ENCODE measurements around the gene ZFHX3. TPM values are rescaled to one million over a fixed set of nuclear protein-coding genes. Genes with fewer than 3 reads are reported as not detected.

The ZFHX3 gene
- total and polyA plus RNA-seq, 10 of the 15 experiments (the other 5 are each of a cell fraction or from before 2014, with no cell fraction given) = 0.68 to 8.6 (median 2.0) TPM

DNA sequence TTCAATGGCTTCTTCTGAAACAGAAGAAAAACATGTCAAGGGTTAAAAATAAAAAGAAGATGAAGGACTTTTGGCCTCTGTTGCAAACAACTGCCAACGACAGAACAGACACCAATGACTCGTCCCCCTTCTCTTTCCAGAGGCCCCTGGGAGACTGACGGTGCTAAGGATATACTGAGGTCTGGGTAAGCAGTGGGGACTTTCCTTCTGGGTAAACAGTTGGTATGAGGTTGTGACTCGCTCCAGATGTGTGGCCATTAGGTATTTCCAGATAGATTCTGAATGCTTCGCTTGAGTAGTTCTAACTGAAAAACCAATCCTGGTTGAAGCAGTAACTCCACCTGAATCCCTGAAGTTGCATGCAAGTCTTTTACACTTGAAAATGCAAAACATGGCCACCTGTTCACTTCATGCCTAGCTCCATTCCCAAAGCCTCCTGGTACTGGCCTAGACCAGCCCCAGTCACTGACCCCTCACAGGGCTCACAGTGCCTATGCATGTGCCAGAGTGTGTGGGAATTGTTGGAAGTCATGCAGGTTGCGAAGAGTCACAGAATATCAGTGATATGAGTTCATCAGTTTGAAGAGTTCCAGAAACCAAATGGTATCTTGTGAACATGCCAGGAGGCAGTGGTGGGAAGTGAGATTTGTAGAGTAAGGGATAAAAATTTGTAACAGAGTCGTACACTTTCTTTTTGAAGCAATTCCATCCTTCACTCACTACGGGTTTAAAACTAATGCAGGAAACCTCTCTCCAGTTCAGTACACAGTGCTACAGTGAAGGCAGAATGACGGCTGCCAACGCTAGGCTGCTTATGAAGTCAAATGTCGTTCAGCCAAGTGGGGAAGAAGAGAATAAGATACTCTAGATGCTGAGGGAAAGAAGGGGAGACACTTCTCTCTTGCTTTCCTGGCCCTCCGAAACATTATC, 217.8 kb downstream of the ZFHX3 start:
- Histone ChIP-seq H2AFZ (ENCODE audit: control insufficient read depth, low read depth, low read length) (no peak overlapping the region), H3K27ac (ENCODE audit: control insufficient read depth, insufficient read depth) (no peak overlapping the region), H3K4me1 (ENCODE audit: control insufficient read depth, insufficient read depth, low read length) (peaks cover 8% of the 10 kb centered on the region), H3K27me3 (replicated peaks in 1 of 2; ENCODE audit: control insufficient read depth in 2 of 2, insufficient read depth in 2 of 2, low read length in 1 of 2) (no peaks in the 10 kb centered on the region), H3K4me2 (ENCODE audit: control insufficient read depth, insufficient read depth) (peak overlapping the region; percentile 41; the same call in 1 of the 2 replicates), H3K79me2 (ENCODE audit: control insufficient read depth, insufficient read depth, low read length) (no peaks in the 10 kb centered on the region), H3K4me3 (no peak overlapping the region), H3K9me3 (replicated peaks; ENCODE audit: control insufficient read depth, insufficient read depth, low read length) (no peaks in the 10 kb centered on the region), H4K20me1 (ENCODE audit: control insufficient read depth, insufficient read depth) (no peaks in the 10 kb centered on the region), H3K36me3 (ENCODE audit: control insufficient read depth in 2 of 2, insufficient read depth in 2 of 2, low read length in 1 of 2) (no peaks in the 10 kb centered on the region; a peak in 2 of 4 replicates), H3K9ac (ENCODE audit: control insufficient read depth, insufficient read depth, low read length) (no peak overlapping the region)
- POLR2A ChIA-PET = no interaction called here
- SMC1A ChIA-PET (ENCODE audit: uncharacterized antibody, unreplicated experiment) = no interaction called here
- intact Hi-C loops (cut with micrococcal nuclease; ENCODE audit: unreplicated experiment) = loop anchor here (5.0 to 10.0 kb wide), 3 partner anchors 165 to 328 kb away; no protein-coding TSS in a partner anchor
- FAIRE-seq (no peak), DNase-seq (ENCODE audit: low read depth, low spot score) (no peak), ATAC-seq (no peak)
- BruUV-seq (replicated peaks) = no TSS peak
- CTCF ChIA-PET = interaction anchor here (0.6 to 1.2 kb wide), 2 partner anchors 255 to 327 kb away, joined by 3 to 4 read pairs; no protein-coding TSS in a partner anchor
- in situ Hi-C loops (cut with MboI) = no loop called here
- 34% methylated on average over 12 of the region's 12 CpGs for WGBS (ENCODE audit: insufficient coverage, insufficient replicate concordance, low lambda C conversion rate, missing lambda C conversion rate)
- no peak for TF ChIP-seq NRF1 (conservative IDR thresholded peaks at IDR 0.05; ENCODE audit: low read depth, low read length)
- TF ChIP-seq RUNX3 (IDR thresholded peaks at IDR 0.05; ENCODE audit: low read length) = peak; percentile 43; the same call in 1 of the 2 replicates
- RAD21 ChIA-PET (ENCODE audit: unreplicated experiment) = no interaction called here

DNA sequence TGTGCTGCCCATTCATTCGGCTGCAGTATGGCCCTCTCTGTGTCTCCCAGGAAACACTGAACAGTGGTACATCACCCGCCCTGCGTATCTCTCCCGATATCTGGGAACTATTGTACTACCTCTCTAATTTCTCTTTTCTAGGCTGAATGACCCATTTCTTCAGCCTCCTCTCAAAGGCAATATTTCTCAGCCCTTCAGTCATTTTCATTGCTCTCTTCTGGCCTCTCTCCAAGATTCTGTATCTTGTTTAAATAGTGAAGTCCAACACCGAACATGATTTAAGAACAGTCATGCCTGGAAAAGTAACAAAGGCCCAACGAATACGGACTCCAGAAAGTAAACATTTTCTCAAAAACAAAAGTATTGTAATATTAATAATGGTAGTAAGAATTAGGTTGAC, 220.1 kb downstream of the ZFHX3 start:
- ChIA-PET POLR2A (no interaction called here), CTCF (interaction anchor here (0.8 kb wide), 1 partner anchor 1055 kb away, joined by 3 read pairs; no protein-coding TSS in a partner anchor), SMC1A (ENCODE audit: uncharacterized antibody, unreplicated experiment) (interaction anchor here (0.8 to 1.0 kb wide), 3 partner anchors 323 to 699 kb away, joined by 4 read pairs; no protein-coding TSS in a partner anchor), RAD21 (ENCODE audit: unreplicated experiment) (no interaction called here)
- ATAC-seq (no peak), DNase-seq (ENCODE audit: low read depth, low spot score) (no peak), FAIRE-seq (no peak)
- no TSS peak for BruUV-seq (replicated peaks)
- Histone ChIP-seq H3K27ac (ENCODE audit: control insufficient read depth, insufficient read depth) (no peak overlapping the region), H3K27me3 (replicated peaks in 1 of 2; ENCODE audit: control insufficient read depth in 2 of 2, insufficient read depth in 2 of 2, low read length in 1 of 2) (no peaks in the 10 kb centered on the region), H3K4me2 (ENCODE audit: control insufficient read depth, insufficient read depth) (no peak overlapping the region), H3K4me3 (no peak overlapping the region), H3K36me3 (ENCODE audit: control insufficient read depth in 2 of 2, insufficient read depth in 2 of 2, low read length in 1 of 2) (no peaks in the 10 kb centered on the region; a peak in 2 of 4 replicates), H3K79me2 (ENCODE audit: control insufficient read depth, insufficient read depth, low read length) (no peaks in the 10 kb centered on the region), H3K9ac (ENCODE audit: control insufficient read depth, insufficient read depth, low read length) (no peak overlapping the region), H3K9me3 (replicated peaks; ENCODE audit: control insufficient read depth, insufficient read depth, low read length) (no peaks in the 10 kb centered on the region), H3K4me1 (ENCODE audit: control insufficient read depth, insufficient read depth, low read length) (peaks cover 3% of the 10 kb centered on the region; the same call in 1 of the 2 replicates), H4K20me1 (ENCODE audit: control insufficient read depth, insufficient read depth) (no peaks in the 10 kb centered on the region), H2AFZ (ENCODE audit: control insufficient read depth, low read depth, low read length) (no peak overlapping the region)
- intact Hi-C loops (cut with micrococcal nuclease; ENCODE audit: unreplicated experiment) (no loop called here), in situ Hi-C loops (cut with MboI) (no loop called here)
- 94% methylated on average over 7 of the region's 7 CpGs for WGBS (ENCODE audit: insufficient coverage, insufficient replicate concordance, low lambda C conversion rate, missing lambda C conversion rate)
- TF ChIP-seq FOXK2 (IDR thresholded peaks at IDR 0.05) (no peak), NR2C1 (IDR thresholded peaks at IDR 0.05) (no peak), RFX5 (IDR thresholded peaks at IDR 0.05; ENCODE audit: low read depth, low read length) (no peak), BACH1 (IDR thresholded peaks at IDR 0.05; ENCODE audit: borderline replicate concordance) (no peak), RELA (IDR thresholded peaks at IDR 0.05; ENCODE audit: borderline replicate concordance, partially characterized antibody) (no peak), RAD51 (IDR thresholded peaks at IDR 0.05) (no peak)
- TF ChIP-seq, protein P1, sequence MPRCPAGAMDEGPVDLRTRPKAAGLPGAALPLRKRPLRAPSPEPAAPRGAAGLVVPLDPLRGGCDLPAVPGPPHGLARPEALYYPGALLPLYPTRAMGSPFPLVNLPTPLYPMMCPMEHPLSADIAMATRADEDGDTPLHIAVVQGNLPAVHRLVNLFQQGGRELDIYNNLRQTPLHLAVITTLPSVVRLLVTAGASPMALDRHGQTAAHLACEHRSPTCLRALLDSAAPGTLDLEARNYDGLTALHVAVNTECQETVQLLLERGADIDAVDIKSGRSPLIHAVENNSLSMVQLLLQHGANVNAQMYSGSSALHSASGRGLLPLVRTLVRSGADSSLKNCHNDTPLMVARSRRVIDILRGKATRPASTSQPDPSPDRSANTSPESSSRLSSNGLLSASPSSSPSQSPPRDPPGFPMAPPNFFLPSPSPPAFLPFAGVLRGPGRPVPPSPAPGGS (IDR thresholded peaks at IDR 0.05; ENCODE audit: borderline replicate concordance, insufficient read depth, low read depth, low read length, poor library complexity, severe bottlenecking) = no peak
